Glutamatergic neuron (in vitro differentiated cells): ENCODE measurements around the gene CD83. TPM values are rescaled to one million over a fixed set of nuclear protein-coding genes. Genes with fewer than 3 reads are reported as not detected.

ENCODE experiments used
- DNase-seq: peaks from one replicate; pipeline ENCODE4 v3.0.0; 2022
- H3K27ac Mint-ChIP-seq: one replicate; pipeline ENCODE4 v1.8.0; 2020; ENCODE audit warnings: mild to moderate bottlenecking, mixed read lengths, inconsistent platforms; ENCODE audit not compliant: unreplicated experiment
- H3K27me3 Mint-ChIP-seq: one replicate; pipeline ENCODE4 v1.8.0; 2020; ENCODE audit warnings: mild to moderate bottlenecking, moderate library complexity, mixed read lengths, inconsistent platforms; ENCODE audit not compliant: unreplicated experiment
- H3K36me3 Mint-ChIP-seq: one replicate; pipeline ENCODE4 v1.8.0; 2020; ENCODE audit warnings: mild to moderate bottlenecking, mixed read lengths, inconsistent platforms; ENCODE audit not compliant: unreplicated experiment
- H3K4me1 Mint-ChIP-seq: one replicate; pipeline ENCODE4 v1.8.0; 2020; ENCODE audit warnings: mild to moderate bottlenecking, low read depth, mixed read lengths, inconsistent platforms; ENCODE audit not compliant: unreplicated experiment
- H3K4me3 Mint-ChIP-seq: one replicate; pipeline ENCODE4 v1.8.0; 2020; ENCODE audit warnings: mild to moderate bottlenecking, mixed read lengths, inconsistent platforms; ENCODE audit not compliant: unreplicated experiment
- H3K9me3 Mint-ChIP-seq: one replicate; pipeline ENCODE4 v1.8.0; 2020; ENCODE audit warnings: mild to moderate bottlenecking, moderate library complexity, mixed read lengths, inconsistent platforms; ENCODE audit not compliant: unreplicated experiment
- total RNA-seq: library from RNA; stranded (reverse); fragmentation: NEBNext Ultra II Directional; extraction: Animal tissue kit (Norgen Biotek cat#: 25700); gene quantifications from one replicate; pipeline ENCODE4 v1.2.1, GENCODE V29; 2021; ENCODE audit not compliant: unreplicated experiment
- TF ChIP-seq, protein P1 (sequence below): fragments of 200-600 bp; sonication (generic); IDR thresholded peaks from one replicate; pipeline ENCODE4 v1.5.0; 2021; ENCODE audit not compliant: partially characterized antibody, unreplicated experiment

CD83 gene
- total RNA-seq, 1 donor from 2014 or later, result 0.34 TPM

GRCh38 chr6:14176429-14176828 is 58.9 kb downstream of the CD83 start:
- no peak for DNase-seq
- H3K27me3 Mint-ChIP-seq, result peaks cover 2% of the 10 kb centered on the region

GRCh38 chr6:14177413-14178082 is 60.0 kb downstream of the CD83 start:
- TF ChIP-seq, protein P1, sequence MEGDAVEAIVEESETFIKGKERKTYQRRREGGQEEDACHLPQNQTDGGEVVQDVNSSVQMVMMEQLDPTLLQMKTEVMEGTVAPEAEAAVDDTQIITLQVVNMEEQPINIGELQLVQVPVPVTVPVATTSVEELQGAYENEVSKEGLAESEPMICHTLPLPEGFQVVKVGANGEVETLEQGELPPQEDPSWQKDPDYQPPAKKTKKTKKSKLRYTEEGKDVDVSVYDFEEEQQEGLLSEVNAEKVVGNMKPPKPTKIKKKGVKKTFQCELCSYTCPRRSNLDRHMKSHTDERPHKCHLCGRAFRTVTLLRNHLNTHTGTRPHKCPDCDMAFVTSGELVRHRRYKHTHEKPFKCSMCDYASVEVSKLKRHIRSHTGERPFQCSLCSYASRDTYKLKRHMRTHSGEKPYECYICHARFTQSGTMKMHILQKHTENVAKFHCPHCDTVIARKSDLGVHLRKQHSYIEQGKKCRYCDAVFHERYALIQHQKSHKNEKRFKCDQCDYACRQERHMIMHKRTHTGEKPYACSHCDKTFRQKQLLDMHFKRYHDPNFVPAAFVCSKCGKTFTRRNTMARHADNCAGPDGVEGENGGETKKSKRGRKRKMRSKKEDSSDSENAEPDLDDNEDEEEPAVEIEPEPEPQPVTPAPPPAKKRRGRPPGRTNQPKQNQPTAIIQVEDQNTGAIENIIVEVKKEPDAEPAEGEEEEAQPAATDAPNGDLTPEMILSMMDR, result no peak
- Mint-ChIP-seq H3K27ac (no peak overlapping the region), H3K4me1 (peaks cover 9% of the 10 kb centered on the region), H3K36me3 (no peaks in the 10 kb centered on the region), H3K27me3 (peaks cover 2% of the 10 kb centered on the region), H3K9me3 (no peaks in the 10 kb centered on the region), H3K4me3 (no peak overlapping the region)
- no peak for DNase-seq

More at GRCh38 chr6:14176429-14176828, 58.9 kb downstream of the CD83 start:
- Mint-ChIP-seq H3K27ac (no peak overlapping the region), H3K4me3 (no peak overlapping the region), H3K4me1 (peaks cover 9% of the 10 kb centered on the region), H3K36me3 (no peaks in the 10 kb centered on the region), H3K9me3 (no peaks in the 10 kb centered on the region)
- TF ChIP-seq, protein P1, result no peak

DNA sequence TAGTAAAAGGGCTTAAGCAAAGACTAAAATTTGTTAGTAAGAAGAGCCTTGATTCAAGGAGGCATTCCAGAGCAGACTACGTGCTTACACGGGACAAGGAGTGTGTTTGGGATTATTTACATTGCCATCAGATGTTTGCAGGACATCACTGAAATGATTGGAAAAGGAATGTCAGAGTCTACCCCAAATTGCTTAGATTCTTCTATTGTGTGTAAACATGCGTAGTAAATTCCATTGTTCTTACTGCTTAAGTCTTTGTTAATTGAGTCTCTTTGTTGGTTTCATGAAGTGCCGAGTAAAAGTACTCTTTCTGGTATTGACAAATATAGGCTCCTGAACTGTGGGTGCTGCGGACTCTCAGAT is 60.5 kb downstream of the CD83 start:
- no peak overlapping the region for H3K27ac Mint-ChIP-seq
- TF ChIP-seq, protein P1, result no peak
- H3K36me3 Mint-ChIP-seq, result no peaks in the 10 kb centered on the region
- no peak for DNase-seq
- H3K9me3 Mint-ChIP-seq, result no peaks in the 10 kb centered on the region
- H3K27me3 Mint-ChIP-seq, result peaks cover 2% of the 10 kb centered on the region
- no peak overlapping the region for H3K4me3 Mint-ChIP-seq
- peaks cover 9% of the 10 kb centered on the region for H3K4me1 Mint-ChIP-seq

DNA sequence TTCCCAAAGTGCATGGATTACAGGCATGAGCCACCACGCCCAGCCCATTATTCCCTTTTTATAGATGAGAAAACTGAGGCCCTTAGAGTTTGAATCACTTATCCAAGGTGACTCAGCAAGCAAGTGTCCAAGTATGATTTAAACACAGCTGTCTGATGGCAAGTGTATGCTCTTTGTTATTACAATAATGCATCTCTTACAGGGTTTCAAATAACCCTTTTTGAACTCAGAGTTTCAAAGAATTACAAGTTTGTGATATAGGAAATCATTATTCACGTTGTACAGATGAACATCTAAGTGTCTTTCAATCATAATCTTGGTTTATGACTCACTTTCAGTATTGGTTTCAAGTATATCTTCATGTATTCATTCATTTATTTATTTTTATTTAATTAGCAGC is 63.0 kb downstream of the CD83 start:
- H3K27me3 Mint-ChIP-seq, result no peaks in the 10 kb centered on the region
- no peaks in the 10 kb centered on the region for H3K9me3 Mint-ChIP-seq
- TF ChIP-seq, protein P1, result no peak
- H3K4me1 Mint-ChIP-seq, result no peaks in the 10 kb centered on the region
- no peak overlapping the region for H3K27ac Mint-ChIP-seq
- no peak for DNase-seq
- H3K4me3 Mint-ChIP-seq, result no peak overlapping the region
- no peaks in the 10 kb centered on the region for H3K36me3 Mint-ChIP-seq

GRCh38 chr6:14182916-14183315 is 65.3 kb downstream of the CD83 start:
- H3K4me3 Mint-ChIP-seq, result no peak overlapping the region
- no peaks in the 10 kb centered on the region for H3K4me1 Mint-ChIP-seq
- H3K27me3 Mint-ChIP-seq, result no peaks in the 10 kb centered on the region
- H3K9me3 Mint-ChIP-seq, result no peaks in the 10 kb centered on the region
- DNase-seq, result no peak
- no peaks in the 10 kb centered on the region for H3K36me3 Mint-ChIP-seq
- no peak overlapping the region for H3K27ac Mint-ChIP-seq
- TF ChIP-seq, protein P1, result no peak
